ENCODE measurements around the gene TMUB1.

TMUB1 gene

DNA sequence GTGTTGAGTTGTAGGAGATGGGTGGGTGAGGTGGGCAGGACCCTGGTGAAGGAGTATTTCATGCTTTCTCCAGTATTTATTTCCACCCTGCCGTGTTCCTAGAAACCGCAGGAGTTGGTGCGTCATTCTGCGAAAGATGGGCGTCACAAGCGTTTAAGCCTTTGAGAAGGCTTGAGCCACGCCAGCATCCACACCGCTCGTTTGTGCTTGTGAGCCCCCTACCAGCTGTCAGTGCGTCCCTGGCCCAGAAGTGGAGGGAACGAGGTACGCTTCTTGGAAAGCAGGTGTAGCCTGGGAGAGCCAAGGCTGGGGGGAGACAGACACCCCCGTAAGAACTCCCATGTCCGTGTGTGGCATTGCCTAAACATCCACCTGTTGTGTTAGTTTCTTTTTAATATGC is 8.7 kb upstream of the TMUB1 start:
- TF ChIP-seq ZFX (IDR thresholded peaks at IDR 0.05; ENCODE audit: borderline replicate concordance) = no peak
- TF ChIP-seq, protein P1, sequence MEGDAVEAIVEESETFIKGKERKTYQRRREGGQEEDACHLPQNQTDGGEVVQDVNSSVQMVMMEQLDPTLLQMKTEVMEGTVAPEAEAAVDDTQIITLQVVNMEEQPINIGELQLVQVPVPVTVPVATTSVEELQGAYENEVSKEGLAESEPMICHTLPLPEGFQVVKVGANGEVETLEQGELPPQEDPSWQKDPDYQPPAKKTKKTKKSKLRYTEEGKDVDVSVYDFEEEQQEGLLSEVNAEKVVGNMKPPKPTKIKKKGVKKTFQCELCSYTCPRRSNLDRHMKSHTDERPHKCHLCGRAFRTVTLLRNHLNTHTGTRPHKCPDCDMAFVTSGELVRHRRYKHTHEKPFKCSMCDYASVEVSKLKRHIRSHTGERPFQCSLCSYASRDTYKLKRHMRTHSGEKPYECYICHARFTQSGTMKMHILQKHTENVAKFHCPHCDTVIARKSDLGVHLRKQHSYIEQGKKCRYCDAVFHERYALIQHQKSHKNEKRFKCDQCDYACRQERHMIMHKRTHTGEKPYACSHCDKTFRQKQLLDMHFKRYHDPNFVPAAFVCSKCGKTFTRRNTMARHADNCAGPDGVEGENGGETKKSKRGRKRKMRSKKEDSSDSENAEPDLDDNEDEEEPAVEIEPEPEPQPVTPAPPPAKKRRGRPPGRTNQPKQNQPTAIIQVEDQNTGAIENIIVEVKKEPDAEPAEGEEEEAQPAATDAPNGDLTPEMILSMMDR (IDR thresholded peaks at IDR 0.05) = no peak
- H3K27ac ChIP-seq = peak overlapping the region; percentile 1; the same call in 1 of the 2 replicates

DNA sequence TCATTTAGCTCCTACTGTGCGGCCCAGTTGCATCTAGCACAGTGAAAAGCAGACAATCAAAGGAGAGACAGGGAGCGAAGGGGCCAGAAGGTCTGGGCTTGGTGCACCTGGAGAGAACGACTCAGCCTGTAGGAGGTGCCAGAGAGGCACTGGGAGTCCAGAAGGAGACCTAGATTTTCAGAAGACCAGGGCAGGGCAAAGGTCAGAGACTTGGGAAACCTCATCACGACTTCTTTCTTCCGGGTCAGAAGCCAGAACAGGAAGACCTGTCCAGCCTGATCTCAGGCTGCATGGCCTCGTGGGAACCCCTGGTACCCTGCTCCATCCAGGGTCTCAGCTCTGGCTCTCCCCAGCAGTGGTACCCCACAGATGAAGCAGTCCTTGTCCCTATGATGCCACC is 8.1 kb upstream of the TMUB1 start:
- peak overlapping the region; percentile 1; the same call in 1 of the 2 replicates for H3K27ac ChIP-seq
- TF ChIP-seq ZFX (IDR thresholded peaks at IDR 0.05; ENCODE audit: borderline replicate concordance) = no peak
- TF ChIP-seq, protein P1 (IDR thresholded peaks at IDR 0.05) = peak; percentile 90

DNA sequence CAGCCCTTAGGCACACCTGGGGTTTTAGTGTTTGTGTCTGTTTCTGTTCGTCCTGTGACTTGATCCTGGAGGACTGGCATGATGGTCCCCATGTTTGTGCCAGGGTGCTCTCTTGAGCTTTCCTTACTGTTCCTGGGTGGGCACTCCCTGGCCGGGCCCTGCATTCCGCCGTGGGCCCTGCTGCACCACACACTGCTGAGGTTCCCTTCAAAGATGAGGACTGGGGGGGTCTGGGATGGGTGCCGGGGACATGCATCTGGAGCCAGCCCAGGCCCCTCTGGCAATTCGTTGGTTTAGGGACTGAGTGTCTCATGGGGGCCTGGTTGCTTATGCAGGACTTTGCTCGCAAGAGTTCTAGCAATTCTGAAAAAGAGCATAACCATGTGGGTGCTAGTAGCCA is 7.7 kb upstream of the TMUB1 start:
- no peak for TF ChIP-seq ZFX (IDR thresholded peaks at IDR 0.05; ENCODE audit: borderline replicate concordance)
- TF ChIP-seq, protein P1 (IDR thresholded peaks at IDR 0.05) = no peak
- H3K27ac ChIP-seq = peak overlapping the region; percentile 1; the same call in 1 of the 2 replicates

DNA sequence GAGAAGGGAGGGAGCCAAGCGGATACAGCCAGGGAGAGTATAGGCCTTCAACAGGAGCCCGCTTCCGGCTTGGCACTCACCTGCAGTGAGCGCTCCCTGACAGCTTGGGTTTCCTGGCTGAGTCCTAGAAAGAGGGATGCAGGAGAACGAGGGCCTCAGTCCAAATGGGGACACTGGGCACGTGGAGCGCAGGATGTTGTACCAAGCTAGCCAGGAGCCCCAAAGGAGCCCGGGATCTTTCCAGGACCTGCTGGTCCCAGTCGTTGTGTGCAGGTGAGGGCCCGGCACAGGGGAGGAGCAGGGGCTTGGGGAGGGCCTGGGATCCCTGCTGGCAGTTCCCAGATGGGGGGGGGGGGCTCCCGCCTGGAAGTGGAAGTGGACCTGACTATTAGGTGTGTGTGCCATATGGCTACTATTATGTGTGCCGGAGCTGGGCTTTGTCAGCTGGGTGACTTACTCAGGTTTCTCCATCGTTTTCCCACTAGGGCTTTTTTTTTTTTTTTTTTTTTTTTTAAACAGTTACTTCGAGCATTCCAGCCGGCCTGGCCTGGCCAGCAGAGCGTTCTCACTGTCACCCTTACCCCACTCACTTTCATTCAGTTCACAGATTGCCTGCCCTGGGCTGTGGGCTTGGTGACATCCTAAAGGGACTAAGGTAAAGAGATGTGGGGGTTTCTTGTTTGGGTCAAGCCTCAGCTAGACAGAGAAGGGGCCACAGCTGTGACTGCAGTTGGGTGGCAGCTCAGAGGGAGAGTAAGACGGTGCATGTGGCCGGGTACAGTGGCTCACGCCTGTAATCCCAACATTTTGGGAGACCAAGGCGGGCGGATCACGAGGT is 6.8 kb upstream of the TMUB1 start:
- peak overlapping the region; percentile 100 for H3K27ac ChIP-seq
- TF ChIP-seq, protein P1 (IDR thresholded peaks at IDR 0.05) = no peak
- no peak for TF ChIP-seq ZFX (IDR thresholded peaks at IDR 0.05; ENCODE audit: borderline replicate concordance)

DNA sequence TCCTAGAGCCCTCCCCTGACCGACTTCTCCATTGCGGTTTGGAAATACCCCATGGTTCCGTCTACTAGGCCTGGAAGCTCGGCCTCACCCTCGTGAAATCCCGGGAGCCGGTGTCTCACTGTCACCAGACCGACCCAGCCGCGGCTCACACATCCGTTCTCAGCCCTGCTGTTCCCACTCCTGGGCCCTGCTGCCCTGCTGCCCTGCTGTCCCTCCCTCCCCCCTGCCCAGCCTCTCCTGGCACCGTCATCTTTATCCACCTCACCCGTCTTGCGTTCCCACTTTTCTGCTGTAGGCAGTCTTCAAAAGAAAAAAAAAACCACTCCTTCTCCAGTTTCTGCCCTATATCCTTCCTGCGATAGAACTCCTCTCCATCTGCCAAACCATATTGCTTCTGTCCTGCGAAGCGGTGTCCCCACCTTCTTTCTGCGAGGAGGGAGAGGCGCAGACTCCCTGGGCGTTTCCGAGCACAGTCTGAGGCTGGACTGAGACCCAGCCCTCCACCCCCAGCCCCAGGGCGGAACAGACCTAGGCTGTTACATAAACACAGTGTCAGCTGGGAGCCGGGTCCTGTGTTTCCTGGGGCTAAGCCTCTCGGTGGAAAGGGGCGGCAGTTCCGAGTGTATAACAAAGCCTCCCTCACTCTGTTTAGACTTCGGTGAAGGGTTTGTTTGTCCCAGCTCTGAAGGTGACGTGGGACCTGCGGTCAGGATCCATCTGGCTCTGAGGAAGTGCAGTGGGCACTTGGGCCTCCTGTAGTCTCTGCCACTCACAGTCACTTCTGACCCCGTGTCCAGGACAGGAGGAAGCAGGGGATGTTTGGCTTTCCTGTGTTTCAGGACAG is 5.8 kb upstream of the TMUB1 start:
- peak overlapping the region; percentile 100 for H3K27ac ChIP-seq
- TF ChIP-seq ZFX (IDR thresholded peaks at IDR 0.05; ENCODE audit: borderline replicate concordance) = no peak
- TF ChIP-seq, protein P1 (IDR thresholded peaks at IDR 0.05) = no peak

DNA sequence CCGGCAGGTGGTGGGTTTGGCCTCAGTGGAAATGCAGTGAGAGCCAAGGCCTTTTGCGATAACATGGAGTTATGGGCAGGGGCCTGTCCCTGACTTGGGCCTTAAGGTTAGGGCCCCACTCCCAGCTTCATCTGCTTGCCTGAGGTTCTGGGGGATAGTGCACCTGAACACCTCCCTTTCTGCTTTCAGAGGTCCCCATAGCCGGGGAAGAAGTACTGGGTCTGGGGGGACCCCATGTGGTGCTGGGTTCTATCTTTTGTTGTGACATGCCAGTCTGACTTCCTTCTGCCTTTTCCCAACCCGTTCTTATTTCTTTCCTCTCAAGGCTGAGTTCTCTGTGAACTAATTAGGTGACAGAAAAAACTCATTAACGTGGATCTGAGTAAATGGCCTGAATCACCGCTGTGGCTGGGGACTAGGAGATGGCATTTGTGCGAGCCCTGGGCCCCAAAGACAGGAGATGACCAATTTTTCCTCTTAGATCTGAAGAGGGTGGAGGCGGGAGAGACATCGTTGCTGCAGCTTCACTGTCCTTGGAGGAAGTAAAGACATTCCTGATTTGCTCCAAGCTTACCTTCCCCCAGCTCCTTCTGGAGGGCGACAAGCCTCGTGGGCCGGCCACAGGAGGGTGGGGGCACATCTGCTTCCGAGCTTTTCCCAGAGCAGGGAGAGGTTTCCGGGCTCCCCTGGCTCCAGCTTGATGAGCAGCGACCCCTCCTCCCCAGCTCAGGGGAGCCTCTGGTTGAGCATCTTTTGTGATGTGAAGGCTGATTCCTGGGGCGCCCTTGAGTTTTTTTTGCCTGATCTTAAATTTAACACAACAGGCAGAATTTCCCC is 4.9 kb upstream of the TMUB1 start:
- H3K27ac ChIP-seq = peak overlapping the region; percentile 100
- TF ChIP-seq, protein P1 (IDR thresholded peaks at IDR 0.05) = no peak
- TF ChIP-seq ZFX (IDR thresholded peaks at IDR 0.05; ENCODE audit: borderline replicate concordance) = no peak

All from 22Rv1 (cell line).